A673 (cell line): Measurements from ENCODE around the gene EPB41L3. TPM values are rescaled to one million over a fixed set of nuclear protein-coding genes. Genes with fewer than 3 reads are reported as not detected.

Experiments used
- BruUV-seq: library from RNA; stranded (reverse); fragments of 400-500 nt; replicated peaks from 2 replicates; lab custom pipeline; 2021; lab: Mats Ljungman, UMichigan
- CTCF ChIA-PET: fragments of 300-600 bp; sonication (Branson Sonifier 250); formaldehyde crosslinking; loops from one replicate; lab custom pipeline; 2022; ENCODE audit warnings: antibody characterized with exemption; lab: Charles Lee
- POLR2A ChIA-PET: fragments of 300-600 bp; sonication (Branson Sonifier 250); formaldehyde crosslinking; loops from one replicate; lab custom pipeline; 2022; ENCODE audit warnings: antibody characterized with exemption; ENCODE audit not compliant: low non-redundant PET; lab: Charles Lee
- DNase-seq: peaks from one replicate; pipeline ENCODE4 v3.0.0-alpha.2; 2015; ENCODE audit warnings: low spot score
- H3K27ac ChIP-seq: fragments of 200-600 bp; sonication (generic); 2 replicates; pipeline ENCODE4 v1.5.1; 2016; ENCODE audit warnings: mixed run types, low read depth, mild to moderate bottlenecking, mixed read lengths, antibody characterized with exemption, low read length; ENCODE audit not compliant: poor library complexity, severe bottlenecking
- H3K27me3 ChIP-seq: fragments of 200-600 bp; sonication (generic); replicated peaks from 2 replicates; pipeline ENCODE4 v1.6.1; 2017; ENCODE audit warnings: mixed run types, low read depth, mild to moderate bottlenecking, mixed read lengths, antibody characterized with exemption, low read length; ENCODE audit not compliant: insufficient read depth, poor library complexity
- H3K36me3 ChIP-seq: fragments of 200-600 bp; sonication (generic); 2 replicates; pipeline ENCODE4 v1.6.1; 2016; ENCODE audit warnings: mixed run types, mild to moderate bottlenecking, mixed read lengths, antibody characterized with exemption, low read length; ENCODE audit not compliant: insufficient read depth, poor library complexity, severe bottlenecking
- H3K4me1 ChIP-seq: fragments of 200-600 bp; sonication (generic); 2 replicates; pipeline ENCODE4 v1.6.1; 2017; ENCODE audit warnings: mixed run types, mild to moderate bottlenecking, mixed read lengths, antibody characterized with exemption, low read length; ENCODE audit not compliant: insufficient read depth, poor library complexity, severe bottlenecking
- H3K4me3 ChIP-seq: fragments of 200-600 bp; sonication (generic); 2 replicates; pipeline ENCODE4 v1.5.1; 2016; ENCODE audit warnings: low read depth, mixed run types, mild to moderate bottlenecking, mixed read lengths, low read length; ENCODE audit not compliant: poor library complexity, severe bottlenecking
- H3K9me3 ChIP-seq: fragments of 200-600 bp; sonication (generic); 2 replicates; pipeline ENCODE4 v1.6.1; 2016; ENCODE audit warnings: mixed run types, low read depth, mild to moderate bottlenecking, mixed read lengths, antibody characterized with exemption, low read length; ENCODE audit not compliant: poor library complexity, severe bottlenecking
- CTCF ChIP-seq: fragments of 300-800, 200-600 bp; sonication (generic); conservative IDR thresholded peaks from 2 replicates; pipeline ENCODE4 v1.5.1; 2017; ENCODE audit warnings: low read depth, mild to moderate bottlenecking, antibody characterized with exemption, low read length, moderate library complexity, mixed read lengths
- EZH2 ChIP-seq: fragments of 200-600 bp; sonication (generic); IDR thresholded peaks from 2 replicates; pipeline ENCODE4 v1.6.1; 2017; ENCODE audit warnings: borderline replicate concordance, low read depth, mild to moderate bottlenecking, mixed read lengths, antibody characterized with exemption, low read length; ENCODE audit not compliant: poor library complexity, severe bottlenecking
- intact Hi-C: fragments of 100-400 bp; cut with micrococcal nuclease; formaldehyde crosslinking; loops from one replicate; pipeline ENCODE4 v1.10.0; 2022; ENCODE audit not compliant: unreplicated experiment
- total RNA-seq: library from RNA; stranded (reverse); gene quantifications from 2 replicates; pipeline ENCODE4 v1.2.3, GENCODE V29; 2021

Gene EPB41L3
- total RNA-seq, 1 experiment from 2014 or later = 0.86 TPM

GRCh38 chr18:5475267-5475666 lies 68.5 kb downstream of the EPB41L3 start:
- CTCF ChIA-PET = no interaction called here

DNA sequence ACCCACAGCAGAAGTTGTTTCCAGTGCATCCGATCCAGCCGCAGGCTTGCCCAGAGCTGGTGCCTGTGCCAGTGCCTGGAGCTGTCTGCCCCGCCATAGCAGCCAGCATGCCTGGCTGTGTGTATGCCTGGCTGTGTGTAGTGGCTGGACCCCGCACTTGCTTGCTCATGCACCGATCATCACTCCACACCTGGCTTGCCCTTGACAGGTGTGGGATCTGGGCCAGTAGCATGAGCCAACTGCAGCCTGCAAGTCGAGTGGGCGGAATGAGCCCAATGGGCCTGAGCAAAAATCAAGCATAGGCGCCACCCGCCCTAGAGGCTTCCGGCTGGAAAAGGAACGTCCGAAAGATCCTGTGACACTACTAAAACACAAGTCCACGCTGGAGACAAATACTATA lies 74.5 kb downstream of the EPB41L3 start:
- intact Hi-C loops = no loop called here
- TF ChIP-seq EZH2 = no peak
- Histone ChIP-seq H3K27me3 (peaks cover 10% of the 10 kb centered on the region), H3K4me3 (no peak overlapping the region), H3K9me3 (no peaks in the 10 kb centered on the region), H3K36me3 (no peaks in the 10 kb centered on the region), H3K27ac (no peak overlapping the region), H3K4me1 (no peaks in the 10 kb centered on the region)
- no TSS peak for BruUV-seq
- POLR2A ChIA-PET = no interaction called here
- DNase-seq = no peak
- CTCF ChIA-PET = no interaction called here

More at GRCh38 chr18:5475267-5475666, 68.5 kb downstream of the EPB41L3 start:
- no peak for TF ChIP-seq EZH2
- TF ChIP-seq CTCF = no peak
- Histone ChIP-seq H3K4me1 (no peaks in the 10 kb centered on the region), H3K27ac (no peak overlapping the region), H3K4me3 (no peak overlapping the region), H3K9me3 (no peaks in the 10 kb centered on the region), H3K36me3 (no peaks in the 10 kb centered on the region), H3K27me3 (peaks cover 28% of the 10 kb centered on the region)
- intact Hi-C loops = no loop called here
- BruUV-seq = no TSS peak
- DNase-seq = no peak
- POLR2A ChIA-PET = no interaction called here

GRCh38 chr18:5468394-5468793 lies 75.4 kb downstream of the EPB41L3 start:
- CTCF ChIA-PET = no interaction called here
- Histone ChIP-seq H3K4me1 (no peaks in the 10 kb centered on the region), H3K9me3 (no peaks in the 10 kb centered on the region), H3K4me3 (no peak overlapping the region), H3K27me3 (peaks cover 13% of the 10 kb centered on the region), H3K27ac (no peak overlapping the region), H3K36me3 (no peaks in the 10 kb centered on the region)
- no TSS peak for BruUV-seq
- POLR2A ChIA-PET = no interaction called here
- TF ChIP-seq CTCF (no peak), EZH2 (no peak)
- no peak for DNase-seq
- intact Hi-C loops = no loop called here

- TF ChIP-seq EZH2 (no peak), CTCF (no peak)
- POLR2A ChIA-PET = no interaction called here
- H3K27me3 ChIP-seq = peaks cover 13% of the 10 kb centered on the region
- intact Hi-C loops = no loop called here
- no peak overlapping the region for H3K4me3 ChIP-seq
- no peaks in the 10 kb centered on the region for H3K4me1 ChIP-seq
- H3K9me3 ChIP-seq = no peaks in the 10 kb centered on the region
- CTCF ChIA-PET = no interaction called here
- H3K36me3 ChIP-seq = no peaks in the 10 kb centered on the region
- DNase-seq = no peak
- H3K27ac ChIP-seq = no peak overlapping the region
- BruUV-seq = no TSS peak
Observed at GRCh38 chr18:5467671-5468070, 76.1 kb downstream of the EPB41L3 start.
